GM06990 (cell line): ENCODE data around the gene POLE.

Source experiments
- DNase-seq: peaks from one replicate; pipeline ENCODE4 v3.0.0-alpha.2; 2011; ENCODE audit not compliant: insufficient read length; ENCODE audit errors: extremely low read depth
- H3K27me3 ChIP-seq: replicated peaks from 2 replicates; pipeline ENCODE4 v1.6.0; 2011; ENCODE audit warnings: low read length; ENCODE audit not compliant: control insufficient read depth, insufficient read depth
- H3K36me3 ChIP-seq: 2 replicates; pipeline ENCODE4 v1.5.1; 2011; ENCODE audit warnings: low read length; ENCODE audit not compliant: control insufficient read depth, insufficient read depth
- H3K4me3 ChIP-seq: replicated peaks from 2 replicates; pipeline ENCODE4 v1.5.1; 2011; ENCODE audit warnings: low read depth, mild to moderate bottlenecking, control low read depth, low read length
- TF ChIP-seq, protein P1 (sequence below): IDR thresholded peaks from 2 replicates; pipeline ENCODE4 v1.5.1; 2011; ENCODE audit warnings: low read length, control low read depth, mild to moderate bottlenecking, inconsistent platforms; ENCODE audit not compliant: insufficient read depth, poor library complexity, severe bottlenecking

The POLE gene

DNA sequence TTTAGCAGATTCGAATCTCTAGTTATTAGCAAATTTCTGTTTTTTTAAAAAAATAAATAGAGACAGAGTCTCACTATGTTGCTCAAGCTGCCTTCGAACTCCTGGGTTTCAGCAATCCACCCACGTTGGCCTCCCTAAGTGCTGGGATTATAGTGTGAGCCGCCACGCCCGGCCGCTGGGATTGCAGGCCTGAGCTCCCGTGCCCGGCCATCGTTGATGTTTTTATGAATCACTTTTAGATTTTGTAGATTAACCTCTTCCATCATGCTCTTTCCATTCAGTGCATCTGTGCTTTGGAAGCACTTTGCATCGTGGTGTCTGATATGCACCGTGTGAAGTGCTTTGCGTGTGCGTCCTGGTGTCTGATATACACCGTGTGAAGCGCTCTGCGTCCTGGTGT is 44.4 kb upstream of the POLE start:
- TF ChIP-seq, protein P1, sequence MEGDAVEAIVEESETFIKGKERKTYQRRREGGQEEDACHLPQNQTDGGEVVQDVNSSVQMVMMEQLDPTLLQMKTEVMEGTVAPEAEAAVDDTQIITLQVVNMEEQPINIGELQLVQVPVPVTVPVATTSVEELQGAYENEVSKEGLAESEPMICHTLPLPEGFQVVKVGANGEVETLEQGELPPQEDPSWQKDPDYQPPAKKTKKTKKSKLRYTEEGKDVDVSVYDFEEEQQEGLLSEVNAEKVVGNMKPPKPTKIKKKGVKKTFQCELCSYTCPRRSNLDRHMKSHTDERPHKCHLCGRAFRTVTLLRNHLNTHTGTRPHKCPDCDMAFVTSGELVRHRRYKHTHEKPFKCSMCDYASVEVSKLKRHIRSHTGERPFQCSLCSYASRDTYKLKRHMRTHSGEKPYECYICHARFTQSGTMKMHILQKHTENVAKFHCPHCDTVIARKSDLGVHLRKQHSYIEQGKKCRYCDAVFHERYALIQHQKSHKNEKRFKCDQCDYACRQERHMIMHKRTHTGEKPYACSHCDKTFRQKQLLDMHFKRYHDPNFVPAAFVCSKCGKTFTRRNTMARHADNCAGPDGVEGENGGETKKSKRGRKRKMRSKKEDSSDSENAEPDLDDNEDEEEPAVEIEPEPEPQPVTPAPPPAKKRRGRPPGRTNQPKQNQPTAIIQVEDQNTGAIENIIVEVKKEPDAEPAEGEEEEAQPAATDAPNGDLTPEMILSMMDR: no peak
- Histone ChIP-seq H3K36me3 (peaks cover 54% of the 10 kb centered on the region), H3K4me3 (no peak overlapping the region), H3K27me3 (no peaks in the 10 kb centered on the region)
- DNase-seq: no peak

DNA sequence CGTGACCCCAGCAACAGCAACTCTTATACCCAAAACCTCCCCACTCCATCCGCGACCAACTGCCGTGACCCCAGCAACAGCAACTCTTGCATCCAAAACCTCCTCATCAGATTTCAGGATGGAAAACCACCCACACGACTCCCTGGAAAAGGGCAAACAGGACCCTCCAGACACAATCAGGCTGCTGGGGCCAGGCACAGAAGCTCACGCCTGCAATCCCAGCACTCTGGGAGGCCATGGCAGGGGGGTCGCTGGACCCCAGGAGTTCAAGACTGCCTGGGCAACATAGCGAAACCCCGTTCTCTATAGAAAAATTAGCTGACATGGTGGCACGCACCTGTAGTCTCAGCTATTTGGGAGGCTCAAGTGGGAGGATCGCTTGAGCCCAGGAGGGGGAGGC is 43.2 kb upstream of the POLE start:
- Histone ChIP-seq H3K27me3 (no peaks in the 10 kb centered on the region), H3K36me3 (peaks cover 51% of the 10 kb centered on the region), H3K4me3 (no peak overlapping the region)
- DNase-seq: no peak
- TF ChIP-seq, protein P1: no peak

DNA sequence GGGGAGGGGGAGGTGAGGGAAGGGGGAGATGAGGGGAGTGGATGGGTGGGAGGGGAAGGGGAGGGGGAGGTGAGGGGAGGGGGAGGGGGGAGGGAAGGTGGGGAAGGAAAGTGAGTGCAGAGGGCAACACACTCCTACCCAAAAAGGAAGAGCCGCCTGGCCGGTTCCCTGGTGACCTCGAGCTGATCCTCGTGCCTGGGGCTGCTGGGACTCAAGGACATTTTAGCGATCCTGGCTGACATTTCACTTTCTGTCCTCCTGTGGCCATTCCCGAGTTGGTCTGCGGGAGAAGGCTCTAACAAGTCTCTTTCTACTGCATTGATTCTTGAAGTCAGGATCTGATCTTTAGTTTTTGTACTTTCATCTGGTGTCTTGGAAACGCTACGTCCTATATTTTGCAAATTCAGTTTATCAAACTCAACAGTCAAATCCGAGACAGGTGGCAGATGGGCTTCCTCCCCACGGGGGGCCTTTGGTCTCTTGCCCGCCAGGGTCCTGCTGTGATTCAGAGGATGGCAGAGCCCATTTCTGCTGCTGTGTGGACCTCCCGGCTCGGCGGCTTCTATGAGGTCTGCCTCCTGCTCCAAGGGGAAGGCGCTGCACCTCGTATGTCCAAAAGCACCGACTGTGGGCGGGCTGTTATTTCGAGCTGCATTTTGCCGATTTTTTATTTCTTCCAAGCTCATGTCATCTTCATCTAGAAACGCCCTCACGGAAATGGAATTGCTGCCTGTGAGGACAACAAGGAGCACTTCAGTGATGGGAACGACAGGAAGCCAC is 42.6 kb upstream of the POLE start:
- no peak for DNase-seq
- TF ChIP-seq, protein P1: no peak
- H3K4me3 ChIP-seq: no peak overlapping the region
- peaks cover 50% of the 10 kb centered on the region for H3K36me3 ChIP-seq
- no peaks in the 10 kb centered on the region for H3K27me3 ChIP-seq

DNA sequence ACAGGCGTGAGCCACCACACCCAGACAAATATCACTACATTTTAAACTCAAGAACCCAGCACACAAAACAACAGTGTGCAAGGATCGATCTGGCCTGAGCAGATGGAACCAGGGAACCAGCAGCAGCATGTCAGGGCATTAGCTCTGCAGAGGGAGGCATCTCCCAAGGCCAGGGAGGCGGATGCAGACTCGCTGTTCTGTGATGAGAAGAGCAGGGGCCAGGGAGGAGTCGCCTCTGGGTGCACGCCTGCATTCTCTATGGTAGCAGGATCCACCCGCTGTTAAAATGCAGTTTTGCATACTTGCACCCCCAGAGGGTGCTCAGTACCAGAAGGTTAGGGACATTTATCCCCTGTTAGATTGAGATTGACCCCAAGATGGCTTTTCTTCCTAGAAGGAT is 41.4 kb upstream of the POLE start:
- H3K4me3 ChIP-seq: no peak overlapping the region
- peaks cover 55% of the 10 kb centered on the region for H3K36me3 ChIP-seq
- DNase-seq: no peak
- TF ChIP-seq, protein P1: no peak
- H3K27me3 ChIP-seq: no peaks in the 10 kb centered on the region

DNA sequence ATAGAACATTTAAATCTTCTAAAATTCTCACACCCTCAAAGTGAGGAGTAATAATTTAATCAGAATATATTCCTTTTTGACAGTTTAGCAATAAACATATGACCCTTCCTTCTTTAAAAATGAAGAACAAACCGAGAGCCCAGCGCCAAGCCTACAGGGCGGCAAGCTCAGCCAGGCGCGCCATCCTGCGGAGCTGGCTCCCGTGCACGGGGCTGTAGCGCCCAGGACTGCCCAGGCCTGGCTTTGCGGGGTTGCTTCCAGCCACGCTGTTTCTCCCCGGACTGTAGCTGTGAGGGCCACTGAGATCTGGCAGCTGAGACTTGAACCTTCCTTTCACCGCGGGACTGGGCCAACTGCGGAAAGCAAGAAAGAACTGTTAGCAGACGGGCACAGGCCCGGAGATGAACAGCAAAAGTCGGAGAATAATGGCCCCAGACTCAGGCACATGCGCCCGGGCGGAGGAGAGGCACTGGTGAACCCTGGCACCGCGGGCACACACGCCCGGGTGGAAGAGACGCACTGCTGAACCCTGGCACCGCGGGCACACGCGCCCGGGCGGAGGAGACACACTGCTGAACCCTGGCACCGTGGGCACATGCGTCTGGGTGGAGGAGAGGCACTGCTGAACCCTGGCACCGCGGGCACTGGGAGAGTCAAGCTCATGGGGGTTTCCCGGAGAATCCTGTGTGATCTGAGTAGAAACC is 40.1 kb upstream of the POLE start:
- Histone ChIP-seq H3K4me3 (no peak overlapping the region), H3K36me3 (peaks cover 52% of the 10 kb centered on the region), H3K27me3 (no peaks in the 10 kb centered on the region)
- TF ChIP-seq, protein P1: no peak
- no peak for DNase-seq
